22Rv1 (cell line): Measurements from ENCODE around the gene VPS52.

ENCODE experiments used
- H3K27ac ChIP-seq: fragments of 450-650 bp; 2 replicates; pipeline ENCODE4 v1.5.1; 2017
- ZFX ChIP-seq: fragments of 450-650 bp; IDR thresholded peaks from 2 replicates; pipeline ENCODE4 v1.6.1; 2017; ENCODE audit warnings: antibody characterized with exemption, borderline replicate concordance
- TF ChIP-seq, protein P1 (sequence below): fragments of 450-650 bp; IDR thresholded peaks from 2 replicates; pipeline ENCODE4 v1.5.1; 2017; ENCODE audit warnings: mild to moderate bottlenecking

Gene VPS52

DNA sequence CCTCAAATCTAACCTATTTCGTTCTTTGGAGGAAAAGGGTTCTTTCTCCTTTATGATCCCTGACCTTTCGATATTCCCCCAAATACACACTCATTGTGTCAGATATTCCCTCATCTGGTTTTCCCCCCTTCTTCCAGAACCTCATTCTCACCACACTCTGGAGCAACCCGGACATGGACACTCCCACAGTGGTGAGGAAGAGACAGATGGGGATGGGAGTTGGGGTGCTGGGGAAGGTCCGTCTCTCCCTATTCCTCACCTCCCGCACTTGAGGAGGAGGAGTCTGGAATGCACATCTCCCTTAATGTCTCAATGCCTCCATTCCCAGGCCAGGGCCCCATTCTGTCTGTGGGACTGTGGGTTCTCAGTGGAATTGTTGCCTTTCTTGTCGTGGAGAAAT lies 69.7 kb downstream of the VPS52 start:
- peak overlapping the region; percentile 96 for H3K27ac ChIP-seq
- TF ChIP-seq, protein P1, sequence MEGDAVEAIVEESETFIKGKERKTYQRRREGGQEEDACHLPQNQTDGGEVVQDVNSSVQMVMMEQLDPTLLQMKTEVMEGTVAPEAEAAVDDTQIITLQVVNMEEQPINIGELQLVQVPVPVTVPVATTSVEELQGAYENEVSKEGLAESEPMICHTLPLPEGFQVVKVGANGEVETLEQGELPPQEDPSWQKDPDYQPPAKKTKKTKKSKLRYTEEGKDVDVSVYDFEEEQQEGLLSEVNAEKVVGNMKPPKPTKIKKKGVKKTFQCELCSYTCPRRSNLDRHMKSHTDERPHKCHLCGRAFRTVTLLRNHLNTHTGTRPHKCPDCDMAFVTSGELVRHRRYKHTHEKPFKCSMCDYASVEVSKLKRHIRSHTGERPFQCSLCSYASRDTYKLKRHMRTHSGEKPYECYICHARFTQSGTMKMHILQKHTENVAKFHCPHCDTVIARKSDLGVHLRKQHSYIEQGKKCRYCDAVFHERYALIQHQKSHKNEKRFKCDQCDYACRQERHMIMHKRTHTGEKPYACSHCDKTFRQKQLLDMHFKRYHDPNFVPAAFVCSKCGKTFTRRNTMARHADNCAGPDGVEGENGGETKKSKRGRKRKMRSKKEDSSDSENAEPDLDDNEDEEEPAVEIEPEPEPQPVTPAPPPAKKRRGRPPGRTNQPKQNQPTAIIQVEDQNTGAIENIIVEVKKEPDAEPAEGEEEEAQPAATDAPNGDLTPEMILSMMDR: no peak
- TF ChIP-seq ZFX: no peak

DNA sequence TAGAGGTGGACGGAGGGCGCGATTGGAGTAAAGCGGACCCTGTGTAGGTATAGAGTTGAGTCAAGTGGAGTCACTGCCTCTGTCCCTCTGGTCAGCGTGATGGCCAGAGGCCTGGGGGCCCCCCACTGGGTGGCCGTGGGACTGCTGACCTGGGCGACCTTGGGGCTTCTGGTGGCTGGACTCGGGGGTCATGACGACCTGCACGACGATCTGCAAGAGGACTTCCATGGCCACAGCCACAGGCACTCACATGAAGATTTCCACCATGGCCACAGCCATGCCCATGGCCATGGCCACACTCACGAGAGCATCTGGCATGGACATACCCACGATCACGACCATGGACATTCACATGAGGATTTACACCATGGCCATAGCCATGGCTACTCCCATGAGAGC lies 70.5 kb downstream of the VPS52 start:
- TF ChIP-seq, protein P1: no peak
- no peak for TF ChIP-seq ZFX
- peak overlapping the region; percentile 96 for H3K27ac ChIP-seq
